Caco-2 (cell line): ENCODE measurements around the gene TMEM170B. TPM values are rescaled to one million over a fixed set of nuclear protein-coding genes. Genes with fewer than 3 reads are reported as not detected.
A peak's percentile ranks its signal among the peaks of the same experiment; 100 is the strongest.

Source experiments
- BruUV-seq: library from RNA; stranded (reverse); fragments of 400-500 nt; replicated peaks from 2 replicates; lab custom pipeline; 2021; lab: Mats Ljungman, UMichigan
- CTCF ChIA-PET: fragments of 300-600 bp; sonication (Branson Sonifier 250); formaldehyde crosslinking; loops from one replicate; lab custom pipeline; 2022; ENCODE audit warnings: antibody characterized with exemption; lab: Charles Lee
- POLR2A ChIA-PET: fragments of 300-600 bp; sonication (Branson Sonifier 250); formaldehyde crosslinking; loops from one replicate; lab custom pipeline; 2022; ENCODE audit warnings: antibody characterized with exemption; lab: Charles Lee
- DNase-seq, 2 experiments: peaks; one replicate each; pipeline versions ENCODE4 v3.0.0 to v3.0.0-alpha.2; 2020 to 2022
- H3K27me3 ChIP-seq: replicated peaks from 2 replicates; pipeline ENCODE4 v1.6.0; 2011; ENCODE audit warnings: low read length; ENCODE audit not compliant: control insufficient read depth, insufficient read depth
- H3K36me3 ChIP-seq: 2 replicates; pipeline ENCODE4 v1.5.1; 2011; ENCODE audit warnings: low read length; ENCODE audit not compliant: control insufficient read depth, insufficient read depth
- H3K4me1 ChIP-seq: fragments of 250-450 bp; sonication (Bioruptor Pico); 2 replicates; pipeline ENCODE4 v1.5.1; 2020; ENCODE audit warnings: mild to moderate bottlenecking
- H3K4me3 ChIP-seq: 2 replicates; pipeline ENCODE4 v1.5.1; 2011; ENCODE audit warnings: low read depth, mild to moderate bottlenecking, control low read depth, low read length
- H3K9me3 ChIP-seq: fragments of 250-450 bp; sonication (Bioruptor Pico); 2 replicates; pipeline ENCODE4 v1.5.1; 2020; ENCODE audit warnings: mild to moderate bottlenecking, moderate library complexity
- H3K27ac Mint-ChIP-seq: one replicate; pipeline ENCODE4 v1.8.0; 2022; ENCODE audit warnings: mixed read lengths; ENCODE audit not compliant: unreplicated experiment
- H3K27me3 Mint-ChIP-seq: one replicate; pipeline ENCODE4 v1.8.0; 2022; ENCODE audit warnings: mixed read lengths; ENCODE audit not compliant: insufficient read depth, unreplicated experiment
- H3K36me3 Mint-ChIP-seq: one replicate; pipeline ENCODE4 v1.8.0; 2022; ENCODE audit warnings: mild to moderate bottlenecking, mixed read lengths; ENCODE audit not compliant: insufficient read depth, unreplicated experiment
- H3K4me1 Mint-ChIP-seq: one replicate; pipeline ENCODE4 v1.8.0; 2022; ENCODE audit warnings: low read depth, mixed read lengths; ENCODE audit not compliant: unreplicated experiment
- H3K4me3 Mint-ChIP-seq: one replicate; pipeline ENCODE4 v1.8.0; 2022; ENCODE audit warnings: mild to moderate bottlenecking, moderate library complexity, mixed read lengths; ENCODE audit not compliant: unreplicated experiment
- H3K9me3 Mint-ChIP-seq: one replicate; pipeline ENCODE4 v1.8.0; 2022; ENCODE audit warnings: mixed read lengths; ENCODE audit not compliant: unreplicated experiment
- intact Hi-C: fragments of 100-400 bp; cut with micrococcal nuclease; formaldehyde crosslinking; loops from one replicate; pipeline ENCODE4 v1.10.0; 2022; ENCODE audit not compliant: unreplicated experiment
- total RNA-seq: library from RNA; stranded (reverse); gene quantifications from 2 replicates; pipeline ENCODE4 v1.2.3, GENCODE V29; 2022
- TF ChIP-seq, protein P1 (sequence below), 2 experiments: fragments of 200-600 bp in 1 of 2; IDR thresholded peaks; 1 replicate in 1 of 2; 2 replicates in 1 of 2; pipeline versions ENCODE4 v1.5.1 to v1.8.0; 2011 to 2022; ENCODE audit warnings: antibody characterized with exemption in 1 of 2, control low read depth in 1 of 2, inconsistent platforms in 1 of 2, low read depth in 1 of 2, low read length in 1 of 2, mild to moderate bottlenecking in 1 of 2, moderate library complexity in 1 of 2; ENCODE audit not compliant: insufficient read depth in 1 of 2, severe bottlenecking in 1 of 2, unreplicated experiment in 1 of 2

TMEM170B gene
- total RNA-seq, 1 experiment from 2014 or later: 4.0 TPM

DNA sequence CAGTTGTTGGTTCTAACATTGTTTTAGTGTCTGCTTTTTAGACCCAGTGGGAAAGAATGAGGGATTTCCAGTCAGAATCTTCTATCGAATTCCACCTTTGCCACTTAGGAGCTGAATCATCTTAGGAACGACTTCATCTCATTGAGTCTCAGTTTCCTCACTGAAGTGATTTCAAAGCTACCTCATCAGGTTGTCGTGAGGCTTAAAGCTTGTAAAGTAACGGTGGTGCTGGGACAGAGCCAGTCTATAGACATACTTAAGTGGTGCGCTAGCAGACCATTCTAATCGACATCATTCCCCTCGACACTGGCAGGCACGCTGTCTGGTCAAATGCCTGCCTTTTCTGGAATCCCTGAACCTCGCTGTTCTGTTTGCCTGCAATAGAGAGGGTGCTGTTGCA, 55.5 kb downstream of the TMEM170B start:
- no peaks in the 10 kb centered on the region for H3K27me3 ChIP-seq
- TF ChIP-seq, protein P1, sequence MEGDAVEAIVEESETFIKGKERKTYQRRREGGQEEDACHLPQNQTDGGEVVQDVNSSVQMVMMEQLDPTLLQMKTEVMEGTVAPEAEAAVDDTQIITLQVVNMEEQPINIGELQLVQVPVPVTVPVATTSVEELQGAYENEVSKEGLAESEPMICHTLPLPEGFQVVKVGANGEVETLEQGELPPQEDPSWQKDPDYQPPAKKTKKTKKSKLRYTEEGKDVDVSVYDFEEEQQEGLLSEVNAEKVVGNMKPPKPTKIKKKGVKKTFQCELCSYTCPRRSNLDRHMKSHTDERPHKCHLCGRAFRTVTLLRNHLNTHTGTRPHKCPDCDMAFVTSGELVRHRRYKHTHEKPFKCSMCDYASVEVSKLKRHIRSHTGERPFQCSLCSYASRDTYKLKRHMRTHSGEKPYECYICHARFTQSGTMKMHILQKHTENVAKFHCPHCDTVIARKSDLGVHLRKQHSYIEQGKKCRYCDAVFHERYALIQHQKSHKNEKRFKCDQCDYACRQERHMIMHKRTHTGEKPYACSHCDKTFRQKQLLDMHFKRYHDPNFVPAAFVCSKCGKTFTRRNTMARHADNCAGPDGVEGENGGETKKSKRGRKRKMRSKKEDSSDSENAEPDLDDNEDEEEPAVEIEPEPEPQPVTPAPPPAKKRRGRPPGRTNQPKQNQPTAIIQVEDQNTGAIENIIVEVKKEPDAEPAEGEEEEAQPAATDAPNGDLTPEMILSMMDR (IDR thresholded peaks at IDR 0.05; ENCODE audit: insufficient read depth in 1 of 2, low read depth in 1 of 2, low read length in 1 of 2, severe bottlenecking in 1 of 2, unreplicated experiment in 1 of 2): no peak
- intact Hi-C loops: no loop called here
- CTCF ChIA-PET: no interaction called here
- Mint-ChIP-seq H3K27me3 (no peaks in the 10 kb centered on the region), H3K27ac (peak overlapping the region; percentile 42), H3K9me3 (no peaks in the 10 kb centered on the region), H3K4me1 (peaks cover 17% of the 10 kb centered on the region), H3K4me3 (no peak overlapping the region), H3K36me3 (no peaks in the 10 kb centered on the region)
- DNase-seq: no peak
- peaks cover 21% of the 10 kb centered on the region for H3K4me1 ChIP-seq
- H3K4me3 ChIP-seq: no peak overlapping the region
- POLR2A ChIA-PET: no interaction called here
- peaks cover 7% of the 10 kb centered on the region; the same call in 1 of the 2 replicates for H3K9me3 ChIP-seq
- H3K36me3 ChIP-seq: no peaks in the 10 kb centered on the region
- no TSS peak for BruUV-seq

DNA sequence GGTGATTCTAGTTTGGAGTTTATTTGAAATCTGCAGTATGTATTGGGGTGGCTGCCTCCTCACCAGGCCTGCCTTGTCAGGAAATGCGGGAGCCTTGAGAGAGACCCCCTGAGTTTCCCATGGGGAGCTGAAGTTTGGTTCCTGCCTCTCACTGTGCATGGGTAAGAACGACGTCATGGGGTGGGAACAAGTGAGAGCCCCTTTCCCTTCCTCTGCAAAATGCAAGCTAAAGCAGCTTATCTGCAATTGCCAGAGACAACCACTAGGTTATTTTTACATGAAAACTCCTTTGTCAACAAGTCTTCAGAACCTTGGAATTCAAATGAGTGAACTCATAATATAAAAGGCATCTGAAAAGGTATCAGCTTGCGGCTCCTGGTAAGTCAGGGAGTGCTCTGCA, 58.4 kb downstream of the TMEM170B start:
- H3K27me3 Mint-ChIP-seq: no peaks in the 10 kb centered on the region
- H3K4me1 Mint-ChIP-seq: peaks cover 34% of the 10 kb centered on the region
- peak overlapping the region; percentile 82 for H3K27ac Mint-ChIP-seq
- Histone ChIP-seq H3K4me3 (no peak overlapping the region), H3K4me1 (peaks cover 40% of the 10 kb centered on the region), H3K27me3 (no peaks in the 10 kb centered on the region), H3K9me3 (no peaks in the 10 kb centered on the region; the same call in 1 of the 2 replicates), H3K36me3 (no peaks in the 10 kb centered on the region)
- DNase-seq: no peak
- CTCF ChIA-PET: interaction anchor here (0.6 to 1.0 kb wide), 3 partner anchors 9 to 634 kb away, joined by 3 to 6 read pairs (median 3); no protein-coding TSS in a partner anchor
- no TSS peak for BruUV-seq
- no peak overlapping the region for H3K4me3 Mint-ChIP-seq
- POLR2A ChIA-PET: no interaction called here
- intact Hi-C loops: loop anchor here (5.0 kb wide), 1 partner anchor 411 kb away; no protein-coding TSS in a partner anchor
- TF ChIP-seq, protein P1 (IDR thresholded peaks at IDR 0.05; ENCODE audit: insufficient read depth in 1 of 2, low read depth in 1 of 2, low read length in 1 of 2, severe bottlenecking in 1 of 2, unreplicated experiment in 1 of 2): peak; percentile 14 to 19
- H3K36me3 Mint-ChIP-seq: peaks cover 7% of the 10 kb centered on the region
- H3K9me3 Mint-ChIP-seq: peaks cover 7% of the 10 kb centered on the region

DNA sequence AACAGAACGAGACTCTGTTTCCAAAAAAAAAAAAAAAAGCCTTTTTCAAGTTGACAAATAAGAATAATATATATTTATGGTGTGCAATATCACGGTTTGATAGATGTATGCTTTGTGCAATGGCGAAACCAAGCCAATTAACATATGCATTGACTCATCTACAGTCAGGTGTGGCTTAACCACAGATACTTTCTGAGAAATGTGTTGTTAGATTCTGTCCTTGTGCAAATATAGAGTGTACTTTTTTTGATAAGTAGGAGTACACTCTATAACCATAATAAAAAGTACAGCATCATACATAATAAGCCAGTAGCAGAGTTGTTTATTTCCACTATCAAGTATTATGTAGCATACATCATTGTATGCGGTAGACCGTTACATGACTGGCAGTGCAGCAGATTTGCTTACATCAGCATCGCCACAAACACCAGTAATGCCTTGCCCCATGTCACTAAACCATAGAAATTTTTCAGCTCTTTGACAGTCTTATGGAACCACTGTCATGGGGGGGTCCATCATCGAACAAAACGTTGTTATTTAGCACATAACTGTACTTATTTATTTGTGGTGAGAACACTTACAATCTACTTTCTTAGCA, 59.2 kb downstream of the TMEM170B start:
- POLR2A ChIA-PET: no interaction called here
- H3K27ac Mint-ChIP-seq: peak overlapping the region; percentile 87
- no peak for DNase-seq
- H3K27me3 ChIP-seq: no peaks in the 10 kb centered on the region
- H3K4me3 ChIP-seq: no peak overlapping the region
- BruUV-seq: no TSS peak
- peaks cover 12% of the 10 kb centered on the region for H3K36me3 Mint-ChIP-seq
- CTCF ChIA-PET: no interaction called here
- H3K9me3 Mint-ChIP-seq: peaks cover 9% of the 10 kb centered on the region
- intact Hi-C loops: loop anchor here (5.0 kb wide), 1 partner anchor 411 kb away; no protein-coding TSS in a partner anchor
- no peaks in the 10 kb centered on the region; the same call in 1 of the 2 replicates for H3K9me3 ChIP-seq
- H3K4me3 Mint-ChIP-seq: no peak overlapping the region
- H3K4me1 ChIP-seq: peaks cover 47% of the 10 kb centered on the region
- no peaks in the 10 kb centered on the region for H3K36me3 ChIP-seq
- TF ChIP-seq, protein P1 (IDR thresholded peaks at IDR 0.05; ENCODE audit: insufficient read depth in 1 of 2, low read depth in 1 of 2, low read length in 1 of 2, severe bottlenecking in 1 of 2, unreplicated experiment in 1 of 2): no peak
- H3K4me1 Mint-ChIP-seq: peaks cover 39% of the 10 kb centered on the region
- no peaks in the 10 kb centered on the region for H3K27me3 Mint-ChIP-seq
